Lower leg skin (tissue), 3 donors: Measurements from ENCODE around the gene IQGAP3.

ENCODE experiments used
- POLR2A ChIP-seq, 2 donors: fragments of 450-650 bp; IDR thresholded peaks; one replicate each; pipeline ENCODE4 v1.6.1; 2016 to 2017; ENCODE audit warnings: antibody characterized with exemption in 2 of 2, mild to moderate bottlenecking in 1 of 2, moderate library complexity in 1 of 2
- TF ChIP-seq, protein P1 (sequence below), 3 donors: fragments of 450-650 bp; IDR thresholded peaks; one replicate each; pipeline ENCODE4 v1.5.1; 2016; ENCODE audit warnings: antibody characterized with exemption in 3 of 3, mild to moderate bottlenecking in 3 of 3, moderate library complexity in 2 of 3

GRCh38 chr1:156489935-156490293 lies 82.5 kb downstream of the IQGAP3 start:
- TF ChIP-seq, protein P1, sequence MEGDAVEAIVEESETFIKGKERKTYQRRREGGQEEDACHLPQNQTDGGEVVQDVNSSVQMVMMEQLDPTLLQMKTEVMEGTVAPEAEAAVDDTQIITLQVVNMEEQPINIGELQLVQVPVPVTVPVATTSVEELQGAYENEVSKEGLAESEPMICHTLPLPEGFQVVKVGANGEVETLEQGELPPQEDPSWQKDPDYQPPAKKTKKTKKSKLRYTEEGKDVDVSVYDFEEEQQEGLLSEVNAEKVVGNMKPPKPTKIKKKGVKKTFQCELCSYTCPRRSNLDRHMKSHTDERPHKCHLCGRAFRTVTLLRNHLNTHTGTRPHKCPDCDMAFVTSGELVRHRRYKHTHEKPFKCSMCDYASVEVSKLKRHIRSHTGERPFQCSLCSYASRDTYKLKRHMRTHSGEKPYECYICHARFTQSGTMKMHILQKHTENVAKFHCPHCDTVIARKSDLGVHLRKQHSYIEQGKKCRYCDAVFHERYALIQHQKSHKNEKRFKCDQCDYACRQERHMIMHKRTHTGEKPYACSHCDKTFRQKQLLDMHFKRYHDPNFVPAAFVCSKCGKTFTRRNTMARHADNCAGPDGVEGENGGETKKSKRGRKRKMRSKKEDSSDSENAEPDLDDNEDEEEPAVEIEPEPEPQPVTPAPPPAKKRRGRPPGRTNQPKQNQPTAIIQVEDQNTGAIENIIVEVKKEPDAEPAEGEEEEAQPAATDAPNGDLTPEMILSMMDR (IDR thresholded peaks at IDR 0.05): no peak
- no peak for TF ChIP-seq POLR2A (IDR thresholded peaks at IDR 0.05)
